SK-N-SH (cell line): ENCODE measurements around the gene FAAP20. TPM values are rescaled to one million over a fixed set of nuclear protein-coding genes. Genes with fewer than 3 reads are reported as not detected.

Experiments used
- CTCF ChIA-PET: fragments of 300-600, 350-600 bp; formaldehyde crosslinking; extraction: SDS; loops from one replicate; lab custom pipeline; 2021; lab: Yijun Ruan, JAX
- POLR2A ChIA-PET: fragments of 350-600 bp; sonication (Branson Sonifier 250); formaldehyde crosslinking; extraction: SDS; loops from one replicate; lab custom pipeline; 2020; ENCODE audit warnings: antibody characterized with exemption, inconsistent platforms; lab: Yijun Ruan, JAX
- DNase-seq: peaks from one replicate; pipeline ENCODE4 v3.0.0; 2012
- H2AFZ ChIP-seq: fragments of 200-600 bp; sonication (generic); 2 replicates; pipeline ENCODE4 v1.8.1; 2016; ENCODE audit warnings: antibody characterized with exemption, mild to moderate bottlenecking, low read depth
- H3F3A ChIP-seq: fragments of 200-600 bp; sonication (generic); replicated peaks from 2 replicates; pipeline ENCODE3; 2016; ENCODE audit warnings: antibody characterized with exemption, mild to moderate bottlenecking; ENCODE audit not compliant: insufficient read depth
- H3K27ac ChIP-seq, 2 experiments: fragments of 200-500 bp in 1 of 2; fragments of 200-600 bp in 1 of 2; sonication (Bioruptor generic) in 1 of 2; sonication (generic), shearing (Covaris generic) in 1 of 2; 2 replicates each; pipeline versions ENCODE4 v1.5.1 to v1.6.1; 2014 to 2016; ENCODE audit warnings: low read depth in 2 of 2, inconsistent platforms in 1 of 2, low read length in 1 of 2, mild to moderate bottlenecking in 1 of 2, mixed read lengths in 1 of 2
- H3K27me3 ChIP-seq: fragments of 200-600 bp; sonication (generic), shearing (Covaris generic); 2 replicates; pipeline ENCODE4 v1.6.1; 2016; ENCODE audit warnings: mixed run types; ENCODE audit not compliant: insufficient read depth
- H3K36me3 ChIP-seq, 2 experiments: fragments of 200-500 bp in 1 of 2; fragments of 200-600 bp in 1 of 2; sonication (Bioruptor generic) in 1 of 2; sonication (generic) in 1 of 2; replicated peaks in 1 of 2; 2 replicates each; pipeline versions ENCODE3 to v1.5.1; 2014 to 2016; ENCODE audit warnings: low read length in 1 of 2, mild to moderate bottlenecking in 1 of 2; ENCODE audit not compliant: insufficient read depth in 2 of 2, control insufficient read depth in 1 of 2
- H3K4me1 ChIP-seq, 2 experiments: fragments of 200-500 bp in 1 of 2; fragments of 200-600 bp in 1 of 2; sonication (Bioruptor generic) in 1 of 2; sonication (generic), shearing (Covaris generic) in 1 of 2; 2 replicates each; pipeline versions ENCODE4 v1.5.1 to v1.6.1; 2014 to 2016; ENCODE audit warnings: low read depth in 1 of 2, low read length in 1 of 2, mixed run types in 1 of 2; ENCODE audit not compliant: insufficient read depth in 2 of 2, control insufficient read depth in 1 of 2
- H3K4me2 ChIP-seq: fragments of 200-600 bp; sonication (generic), shearing (Covaris generic); 2 replicates; pipeline ENCODE4 v1.6.1; 2017; ENCODE audit warnings: mixed run types
- H3K4me3 ChIP-seq, 2 experiments: fragments of 200-500 bp in 1 of 2; fragments of 200-600 bp in 1 of 2; sonication (Bioruptor generic) in 1 of 2; sonication (generic), shearing (Covaris generic) in 1 of 2; 2 replicates each; pipeline versions ENCODE4 v1.5.1 to v1.8.1; 2014 to 2016; ENCODE audit warnings: low read depth in 2 of 2, inconsistent platforms in 1 of 2, low read length in 1 of 2, mild to moderate bottlenecking in 1 of 2, mixed read lengths in 1 of 2, moderate library complexity in 1 of 2
- H3K79me2 ChIP-seq: fragments of 200-600 bp; sonication (generic); 2 replicates; pipeline ENCODE4 v1.8.1; 2017; ENCODE audit warnings: mild to moderate bottlenecking; ENCODE audit not compliant: insufficient read depth
- H3K9ac ChIP-seq: fragments of 200-600 bp; sonication (generic); 2 replicates; pipeline ENCODE4 v1.6.1; 2017; ENCODE audit warnings: mixed run types
- H3K9me2 ChIP-seq: fragments of 200-600 bp; sonication (generic); 2 replicates; pipeline ENCODE4 v1.6.1; 2017; ENCODE audit warnings: mixed run types
- H3K9me3 ChIP-seq: fragments of 200-600 bp; sonication (generic); 2 replicates; pipeline ENCODE4 v1.6.1; 2017; ENCODE audit warnings: mixed run types, mild to moderate bottlenecking, moderate library complexity
- H4K20me1 ChIP-seq: fragments of 200-600 bp; sonication (generic); 2 replicates; pipeline ENCODE4 v1.6.1; 2017; ENCODE audit warnings: mild to moderate bottlenecking, mixed run types; ENCODE audit not compliant: insufficient read depth
- EP300 ChIP-seq, 2 experiments: IDR thresholded peaks; 2 replicates each; pipeline versions ENCODE4 v1.4.0 to v1.6.1; 2012; ENCODE audit warnings: borderline replicate concordance in 1 of 2, low read depth in 1 of 2, low read length in 1 of 2
- EZH2phosphoT487 ChIP-seq: fragments of 200-600 bp; sonication (generic); IDR thresholded peaks from 2 replicates; pipeline ENCODE4 v1.6.1; 2017; ENCODE audit warnings: low read depth, mixed run types, mild to moderate bottlenecking, antibody characterized with exemption, moderate library complexity, borderline replicate concordance
- FOSL2 ChIP-seq: IDR thresholded peaks from 2 replicates; pipeline ENCODE4 v1.4.0; 2012; ENCODE audit warnings: low read depth, mild to moderate bottlenecking, moderate library complexity, borderline replicate concordance
- JUND ChIP-seq: IDR thresholded peaks from 2 replicates; pipeline ENCODE4 v1.4.0; 2012
- NRF1 ChIP-seq: IDR thresholded peaks from 2 replicates; pipeline ENCODE4 v1.6.1; 2012; ENCODE audit warnings: low read depth, mild to moderate bottlenecking, low read length
- POLR2AphosphoS5 ChIP-seq: IDR thresholded peaks from 2 replicates; pipeline ENCODE4 v1.6.1; 2012; ENCODE audit warnings: low read depth, low read length
- RAD21 ChIP-seq: IDR thresholded peaks from 2 replicates; pipeline ENCODE4 v1.6.1; 2012; ENCODE audit warnings: mild to moderate bottlenecking, low read length
- RFX5 ChIP-seq: IDR thresholded peaks from 2 replicates; pipeline ENCODE4 v1.6.1; 2012; ENCODE audit warnings: mild to moderate bottlenecking, improper control_type of control experiment, low read length
- TCF12 ChIP-seq: IDR thresholded peaks from 2 replicates; pipeline ENCODE4 v1.4.0; 2012
- WGBS: methylation state at CpG from one replicate; pipeline ENCODE4 v1.1.6; 2017; ENCODE audit warnings: low lambda C conversion rate; 5-methylcytosine and 5-hydroxymethylcytosine counted together
- polyA plus RNA-seq, 3 experiments: library from polyadenylated mRNA; depleted of rRNA; stranded (reverse); fragments of >200 nt; gene quantifications; 2 replicates each; pipeline ENCODE4 v1.2.3, GENCODE V29; 2012
- TF ChIP-seq, protein P1 (sequence below): IDR thresholded peaks from 2 replicates; pipeline ENCODE4 v1.6.1; 2012; ENCODE audit warnings: mild to moderate bottlenecking, low read depth, low read length, moderate library complexity
- TF ChIP-seq, protein P2 (sequence below): IDR thresholded peaks from 2 replicates; pipeline ENCODE4 v1.4.0; 2012; ENCODE audit warnings: low read depth
- TF ChIP-seq, protein P3 (sequence below): IDR thresholded peaks from 2 replicates; pipeline ENCODE4 v1.4.0; 2012; ENCODE audit warnings: low read depth, borderline replicate concordance
- TF ChIP-seq, protein P4 (sequence below): IDR thresholded peaks from 2 replicates; pipeline ENCODE4; 2012
- TF ChIP-seq, protein P5 (sequence below): fragments of 150-350 bp; IDR thresholded peaks from 2 replicates; pipeline ENCODE4 v1.6.1; 2017; ENCODE audit warnings: antibody characterized with exemption, low read length, low read depth, borderline replicate concordance

FAAP20 gene
- polyA plus RNA-seq, 1 of the 3 experiments (the other 2 are of a cell fraction) = 58.3 TPM

DNA sequence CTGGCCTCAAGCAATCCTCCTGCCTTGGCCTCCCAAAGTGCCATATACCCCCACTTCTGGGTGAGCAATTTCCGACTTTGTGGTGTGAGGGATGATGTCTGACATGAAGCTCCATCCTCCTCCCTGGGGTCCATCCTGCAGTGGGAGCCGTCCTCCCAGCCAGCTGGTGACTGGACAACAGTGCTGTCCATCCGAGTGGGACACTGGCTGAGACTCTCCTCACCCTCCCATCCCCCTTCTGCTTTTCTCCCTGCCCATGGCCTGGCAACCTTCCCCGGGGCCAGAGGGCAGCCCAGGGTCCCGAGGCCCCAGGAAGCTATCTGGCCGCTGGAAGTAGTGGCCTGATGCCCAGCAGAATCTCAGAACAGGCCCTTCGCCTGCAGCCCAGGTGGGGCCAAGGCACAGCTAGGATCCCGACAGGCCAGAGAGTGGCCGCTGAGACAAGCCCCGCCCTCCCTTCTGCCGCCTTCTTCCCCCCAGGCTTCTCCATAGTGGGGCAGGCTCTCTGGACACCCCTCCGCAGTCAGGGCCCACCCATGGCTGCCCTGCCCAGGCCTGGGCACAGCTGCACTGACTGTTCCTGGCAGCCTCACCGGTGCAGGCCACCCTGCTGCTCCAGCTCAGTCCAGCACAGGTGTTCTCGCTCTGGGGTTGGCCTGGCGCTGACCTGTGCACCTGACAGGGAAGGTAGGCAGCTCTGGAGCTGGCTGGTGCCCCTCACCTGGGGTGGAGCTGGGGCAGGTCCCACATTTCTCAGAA, 8.4 kb upstream of the FAAP20 start:
- no peak for DNase-seq
- Histone ChIP-seq H3K4me2 (no peak overlapping the region), H3F3A (no peaks in the 10 kb centered on the region), H3K36me3 (no peaks in the 10 kb centered on the region), H3K79me2 (no peaks in the 10 kb centered on the region), H4K20me1 (no peaks in the 10 kb centered on the region), H3K4me3 (no peak overlapping the region), H3K27ac (no peak overlapping the region; a peak in 1 of 4 replicates), H3K9me2 (no peaks in the 10 kb centered on the region), H3K9me3 (no peaks in the 10 kb centered on the region), H3K27me3 (no peaks in the 10 kb centered on the region), H3K9ac (no peak overlapping the region), H3K4me1 (peaks cover 5 to 28% of the 10 kb centered on the region in 2 experiments; a peak in 1 of 4 replicates), H2AFZ (no peak overlapping the region)
- ChIA-PET CTCF (interaction anchor here (0.9 to 11.4 kb wide), 6 partner anchors 8 to 189 kb away, joined by 3 to 292 read pairs (median 6); partner anchors contain the start of genes FAAP20, MORN1 and RER1), POLR2A (no interaction called here)
- TF ChIP-seq, protein P1, sequence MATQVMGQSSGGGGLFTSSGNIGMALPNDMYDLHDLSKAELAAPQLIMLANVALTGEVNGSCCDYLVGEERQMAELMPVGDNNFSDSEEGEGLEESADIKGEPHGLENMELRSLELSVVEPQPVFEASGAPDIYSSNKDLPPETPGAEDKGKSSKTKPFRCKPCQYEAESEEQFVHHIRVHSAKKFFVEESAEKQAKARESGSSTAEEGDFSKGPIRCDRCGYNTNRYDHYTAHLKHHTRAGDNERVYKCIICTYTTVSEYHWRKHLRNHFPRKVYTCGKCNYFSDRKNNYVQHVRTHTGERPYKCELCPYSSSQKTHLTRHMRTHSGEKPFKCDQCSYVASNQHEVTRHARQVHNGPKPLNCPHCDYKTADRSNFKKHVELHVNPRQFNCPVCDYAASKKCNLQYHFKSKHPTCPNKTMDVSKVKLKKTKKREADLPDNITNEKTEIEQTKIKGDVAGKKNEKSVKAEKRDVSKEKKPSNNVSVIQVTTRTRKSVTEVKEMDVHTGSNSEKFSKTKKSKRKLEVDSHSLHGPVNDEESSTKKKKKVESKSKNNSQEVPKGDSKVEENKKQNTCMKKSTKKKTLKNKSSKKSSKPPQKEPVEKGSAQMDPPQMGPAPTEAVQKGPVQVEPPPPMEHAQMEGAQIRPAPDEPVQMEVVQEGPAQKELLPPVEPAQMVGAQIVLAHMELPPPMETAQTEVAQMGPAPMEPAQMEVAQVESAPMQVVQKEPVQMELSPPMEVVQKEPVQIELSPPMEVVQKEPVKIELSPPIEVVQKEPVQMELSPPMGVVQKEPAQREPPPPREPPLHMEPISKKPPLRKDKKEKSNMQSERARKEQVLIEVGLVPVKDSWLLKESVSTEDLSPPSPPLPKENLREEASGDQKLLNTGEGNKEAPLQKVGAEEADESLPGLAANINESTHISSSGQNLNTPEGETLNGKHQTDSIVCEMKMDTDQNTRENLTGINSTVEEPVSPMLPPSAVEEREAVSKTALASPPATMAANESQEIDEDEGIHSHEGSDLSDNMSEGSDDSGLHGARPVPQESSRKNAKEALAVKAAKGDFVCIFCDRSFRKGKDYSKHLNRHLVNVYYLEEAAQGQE = no peak
- TF ChIP-seq RAD21 = no peak
- TF ChIP-seq, protein P2, sequence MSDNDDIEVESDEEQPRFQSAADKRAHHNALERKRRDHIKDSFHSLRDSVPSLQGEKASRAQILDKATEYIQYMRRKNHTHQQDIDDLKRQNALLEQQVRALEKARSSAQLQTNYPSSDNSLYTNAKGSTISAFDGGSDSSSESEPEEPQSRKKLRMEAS = no peak
- no peak for TF ChIP-seq EZH2phosphoT487
- TF ChIP-seq, protein P3, sequence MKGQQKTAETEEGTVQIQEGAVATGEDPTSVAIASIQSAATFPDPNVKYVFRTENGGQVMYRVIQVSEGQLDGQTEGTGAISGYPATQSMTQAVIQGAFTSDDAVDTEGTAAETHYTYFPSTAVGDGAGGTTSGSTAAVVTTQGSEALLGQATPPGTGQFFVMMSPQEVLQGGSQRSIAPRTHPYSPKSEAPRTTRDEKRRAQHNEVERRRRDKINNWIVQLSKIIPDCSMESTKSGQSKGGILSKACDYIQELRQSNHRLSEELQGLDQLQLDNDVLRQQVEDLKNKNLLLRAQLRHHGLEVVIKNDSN = no peak
- TF ChIP-seq EP300 (IDR thresholded peaks at IDR 0.05; ENCODE audit: borderline replicate concordance in 1 of 2, low read depth in 1 of 2, low read length in 1 of 2) = no peak
- TF ChIP-seq POLR2AphosphoS5 = no peak
- no peak for TF ChIP-seq RFX5
- no peak for TF ChIP-seq FOSL2
- TF ChIP-seq, protein P4, sequence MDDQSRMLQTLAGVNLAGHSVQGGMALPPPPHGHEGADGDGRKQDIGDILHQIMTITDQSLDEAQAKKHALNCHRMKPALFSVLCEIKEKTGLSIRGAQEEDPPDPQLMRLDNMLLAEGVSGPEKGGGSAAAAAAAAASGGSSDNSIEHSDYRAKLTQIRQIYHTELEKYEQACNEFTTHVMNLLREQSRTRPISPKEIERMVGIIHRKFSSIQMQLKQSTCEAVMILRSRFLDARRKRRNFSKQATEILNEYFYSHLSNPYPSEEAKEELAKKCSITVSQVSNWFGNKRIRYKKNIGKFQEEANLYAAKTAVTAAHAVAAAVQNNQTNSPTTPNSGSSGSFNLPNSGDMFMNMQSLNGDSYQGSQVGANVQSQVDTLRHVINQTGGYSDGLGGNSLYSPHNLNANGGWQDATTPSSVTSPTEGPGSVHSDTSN = no peak
- TF ChIP-seq TCF12 = no peak
- TF ChIP-seq NRF1 = no peak
- TF ChIP-seq JUND = no peak
- TF ChIP-seq, protein P5, sequence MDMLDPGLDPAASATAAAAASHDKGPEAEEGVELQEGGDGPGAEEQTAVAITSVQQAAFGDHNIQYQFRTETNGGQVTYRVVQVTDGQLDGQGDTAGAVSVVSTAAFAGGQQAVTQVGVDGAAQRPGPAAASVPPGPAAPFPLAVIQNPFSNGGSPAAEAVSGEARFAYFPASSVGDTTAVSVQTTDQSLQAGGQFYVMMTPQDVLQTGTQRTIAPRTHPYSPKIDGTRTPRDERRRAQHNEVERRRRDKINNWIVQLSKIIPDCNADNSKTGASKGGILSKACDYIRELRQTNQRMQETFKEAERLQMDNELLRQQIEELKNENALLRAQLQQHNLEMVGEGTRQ = no peak
- WGBS = 100% methylated on average over 3 of the region's 15 CpGs
